ENCODE data around the gene RECK.

Gene RECK

DNA sequence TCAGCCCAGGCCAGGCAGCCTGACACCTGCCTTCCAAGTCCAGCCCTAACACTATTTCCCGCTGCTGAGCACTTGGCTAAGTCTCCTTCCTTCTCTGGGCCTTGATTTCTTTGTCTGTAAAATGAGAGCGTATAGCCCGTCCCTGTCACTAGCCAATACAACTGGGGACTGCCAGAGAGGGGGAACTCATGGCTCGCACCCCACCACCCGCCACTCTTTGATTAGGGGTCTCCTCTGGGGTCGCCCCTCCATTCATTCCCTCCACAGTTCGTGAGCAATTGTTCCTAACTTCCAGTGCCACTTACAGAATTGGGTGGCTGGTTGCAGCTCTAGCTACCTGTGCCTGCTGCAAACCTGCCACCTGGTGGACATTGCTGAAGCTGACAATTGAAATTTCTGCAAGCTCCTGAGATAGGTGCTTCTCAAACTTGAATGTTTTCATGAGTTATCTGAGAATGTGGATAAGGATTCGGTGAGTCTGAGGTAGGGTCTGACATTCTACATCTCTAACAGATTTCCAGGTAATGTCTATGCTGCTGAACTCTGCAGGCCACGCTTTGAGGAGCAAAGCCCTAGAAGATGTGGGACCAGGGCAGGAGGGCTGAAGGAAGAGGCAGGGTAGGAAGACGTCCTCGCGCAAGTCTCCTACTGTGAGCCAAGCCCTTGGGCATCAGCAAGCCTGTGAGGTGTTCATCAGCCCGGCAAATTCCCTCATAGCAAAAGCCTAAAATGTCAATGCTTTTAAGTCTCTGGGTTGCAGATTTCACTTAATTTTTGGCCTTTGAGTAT, 13.3 kb upstream of the RECK start:
- in situ Hi-C loops (cut with MboI; ENCODE audit: low sequenced_read_pairs), result no loop called here

DNA sequence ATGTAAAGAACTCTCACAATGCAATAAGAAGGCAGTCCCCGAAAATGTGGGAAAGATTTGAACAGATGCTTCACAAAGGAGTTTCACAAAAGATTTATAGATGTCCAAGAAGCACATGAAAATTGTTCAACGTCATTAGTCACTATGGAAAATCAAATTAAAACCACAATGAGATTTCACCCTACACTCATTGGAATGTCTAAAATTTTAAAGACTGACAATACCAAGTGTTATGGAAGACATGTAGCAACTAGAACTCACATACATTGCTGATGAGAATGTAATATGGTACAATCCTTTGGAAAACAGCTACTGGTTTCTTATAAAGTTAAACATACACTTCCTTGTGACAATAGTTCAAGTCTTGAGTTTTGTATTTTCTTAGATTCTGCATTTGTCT, 11.0 kb upstream of the RECK start:
- in situ Hi-C loops (cut with MboI; ENCODE audit: low sequenced_read_pairs), result no loop called here

DNA sequence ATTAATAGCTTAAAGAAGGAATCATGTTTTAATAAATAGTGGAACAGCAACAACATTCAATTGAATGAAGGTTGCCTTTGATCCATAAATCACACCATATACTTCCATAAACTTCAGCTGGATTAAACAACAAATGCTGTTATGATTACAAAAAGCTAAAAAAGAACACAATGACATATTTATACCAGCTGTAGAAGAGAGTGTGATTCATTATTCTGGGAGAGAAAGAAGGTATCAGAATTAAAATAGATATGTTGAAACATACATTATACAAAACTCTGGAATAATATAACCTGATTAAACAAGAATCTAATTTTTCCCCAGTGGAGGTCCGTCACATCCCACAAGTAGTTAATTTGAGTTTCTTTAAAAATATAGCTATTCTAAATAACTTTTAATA, 7.5 kb upstream of the RECK start:
- in situ Hi-C loops (cut with MboI; ENCODE audit: low sequenced_read_pairs), result no loop called here

DNA sequence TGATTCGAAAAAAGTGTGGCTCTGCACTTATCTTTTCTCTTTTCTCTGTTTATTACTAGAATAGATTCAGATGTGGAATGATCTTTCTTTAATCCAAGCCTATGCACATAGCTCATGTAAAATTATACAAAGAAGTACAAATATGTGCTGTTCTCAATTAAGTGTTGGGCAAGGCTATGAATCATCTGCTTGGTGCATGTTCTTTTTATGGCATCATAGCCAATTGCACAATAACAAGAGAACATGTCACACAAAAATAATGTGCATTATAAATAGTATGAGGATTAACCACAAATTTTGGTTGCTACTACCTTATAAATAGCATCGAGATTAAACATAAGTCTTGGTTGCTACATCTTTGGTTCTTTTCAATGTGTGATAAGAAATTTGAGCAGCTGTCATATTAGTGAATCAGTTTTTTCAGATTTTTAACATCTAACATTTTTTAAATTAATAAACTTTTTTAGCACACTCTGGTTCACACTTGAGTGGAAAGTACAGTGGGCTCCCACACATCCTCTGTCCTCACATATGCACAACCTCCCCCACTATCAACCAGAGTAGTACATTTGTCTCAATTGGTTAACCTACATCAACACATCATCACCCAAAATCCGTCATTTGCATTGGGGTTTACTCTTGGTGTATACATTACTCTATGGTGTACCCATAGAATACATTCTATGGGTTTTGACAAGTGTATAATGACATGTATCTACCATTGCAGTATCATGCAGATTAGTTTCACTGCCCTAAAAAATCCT, 6.8 kb upstream of the RECK start:
- in situ Hi-C loops (cut with MboI; ENCODE audit: low sequenced_read_pairs), result no loop called here

DNA sequence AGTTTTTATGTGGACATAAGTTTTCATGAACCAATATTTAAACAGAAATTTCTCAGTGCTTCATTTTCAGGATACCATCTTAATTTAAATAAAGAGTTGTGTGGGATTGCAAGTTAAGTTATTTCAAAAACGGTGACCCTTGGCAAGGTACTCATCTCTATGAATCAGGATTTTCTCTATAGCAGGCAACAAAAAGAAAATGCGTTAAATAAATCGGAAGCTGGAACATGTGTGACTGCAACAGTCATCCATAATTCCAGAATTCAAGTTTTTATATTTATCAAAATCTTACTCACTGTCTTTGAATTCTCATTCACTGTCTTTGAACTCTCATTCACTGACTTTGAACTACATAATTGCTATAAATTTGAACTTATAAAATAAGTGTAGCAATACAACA, 5.8 kb upstream of the RECK start:
- in situ Hi-C loops (cut with MboI; ENCODE audit: low sequenced_read_pairs), result no loop called here

DNA sequence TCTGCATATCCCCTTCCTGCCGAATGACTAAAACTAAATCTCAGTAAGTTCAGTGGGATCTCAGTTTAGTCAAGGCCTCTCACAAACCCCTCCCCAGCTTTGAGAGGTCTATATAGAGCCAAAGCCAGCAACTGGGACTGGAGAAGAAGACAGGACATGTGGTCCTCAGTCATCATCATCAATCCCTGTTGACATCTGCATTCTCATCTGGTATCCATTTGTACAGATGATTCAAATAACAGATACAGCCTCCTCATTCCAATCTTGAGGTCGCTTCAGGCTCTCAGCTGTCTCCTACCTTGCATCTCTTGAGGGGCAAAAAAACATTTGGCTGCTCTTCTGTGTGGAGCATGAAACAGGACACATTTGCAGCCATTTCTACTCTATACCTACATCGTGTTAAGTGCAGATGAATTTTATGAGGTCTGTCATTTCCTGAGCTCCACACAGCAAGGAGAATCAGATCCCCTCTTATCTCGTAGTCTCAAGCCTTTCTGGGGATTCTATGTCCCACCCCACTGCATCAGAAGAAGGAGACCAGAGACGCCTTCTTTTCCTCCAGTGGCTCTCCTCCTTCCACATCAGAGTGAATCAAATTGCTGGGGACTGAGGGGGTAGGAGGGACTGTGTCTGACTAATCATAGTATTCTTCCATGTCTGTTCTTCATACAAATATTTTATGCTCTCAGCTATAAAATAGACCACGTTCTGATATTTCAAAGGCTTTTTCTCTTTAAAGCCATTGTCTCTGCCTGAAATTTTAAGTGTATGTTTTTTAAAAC, 4.7 kb upstream of the RECK start:
- in situ Hi-C loops (cut with MboI; ENCODE audit: low sequenced_read_pairs), result no loop called here

DNA sequence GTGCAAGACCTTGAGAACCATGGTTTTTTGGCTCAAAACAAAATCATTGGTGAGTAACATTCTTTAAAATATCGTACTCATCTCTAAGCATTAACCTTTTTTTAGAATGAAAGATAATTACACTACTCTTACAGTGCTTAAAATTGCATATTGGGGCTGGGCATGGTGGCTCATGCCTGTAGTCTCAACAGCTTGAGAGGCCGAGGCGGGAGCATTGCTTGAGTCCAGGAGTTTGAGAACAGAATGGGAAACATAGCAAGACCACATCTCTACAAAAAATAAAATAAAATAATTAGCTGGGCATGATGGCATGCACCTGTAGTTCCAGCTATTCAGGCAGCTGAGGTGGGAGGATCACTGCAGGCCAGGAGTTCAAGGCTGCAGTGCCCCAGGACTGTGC, 2.9 kb upstream of the RECK start:
- in situ Hi-C loops (cut with MboI; ENCODE audit: low sequenced_read_pairs), result no loop called here

DNA sequence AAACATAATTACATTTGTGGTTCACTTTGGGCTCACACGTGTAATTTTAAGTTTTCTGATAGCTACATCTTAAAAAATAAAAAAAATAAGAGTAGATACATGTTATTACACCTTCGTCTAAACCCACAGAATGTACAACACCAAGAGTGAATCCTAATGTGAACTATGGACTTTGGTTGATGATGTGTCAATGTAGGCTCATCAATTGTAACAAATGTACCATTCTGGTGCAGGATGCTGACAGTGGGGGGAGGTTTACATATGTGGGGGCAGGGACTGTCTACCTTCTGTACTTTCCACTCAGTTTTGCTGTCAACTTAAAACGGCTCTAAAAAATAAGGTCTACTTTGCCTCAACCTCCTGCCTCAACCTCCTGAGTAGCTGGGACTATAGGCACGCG, 2.5 kb upstream of the RECK start:
- in situ Hi-C loops (cut with MboI; ENCODE audit: low sequenced_read_pairs), result no loop called here

DNA sequence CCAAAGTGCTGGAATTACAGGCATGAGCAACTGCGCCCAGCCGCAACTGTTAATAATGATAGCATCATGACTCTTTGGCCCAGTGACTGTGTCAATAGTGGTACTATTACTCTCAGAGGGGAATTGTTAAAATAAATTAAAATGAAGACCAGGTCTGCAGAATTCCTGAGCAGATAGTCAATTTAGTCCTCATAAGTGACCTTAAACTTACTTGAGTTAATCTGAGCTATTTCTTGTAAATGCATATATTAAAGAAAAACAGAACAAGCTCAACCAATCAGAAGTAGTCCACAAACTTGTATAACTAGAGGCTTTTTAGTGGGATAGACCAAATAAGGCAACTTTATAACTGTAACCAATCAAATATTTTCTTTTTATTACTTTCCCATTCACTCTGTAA, 1.7 kb upstream of the RECK start:
- in situ Hi-C loops (cut with MboI; ENCODE audit: low sequenced_read_pairs), result no loop called here

DNA sequence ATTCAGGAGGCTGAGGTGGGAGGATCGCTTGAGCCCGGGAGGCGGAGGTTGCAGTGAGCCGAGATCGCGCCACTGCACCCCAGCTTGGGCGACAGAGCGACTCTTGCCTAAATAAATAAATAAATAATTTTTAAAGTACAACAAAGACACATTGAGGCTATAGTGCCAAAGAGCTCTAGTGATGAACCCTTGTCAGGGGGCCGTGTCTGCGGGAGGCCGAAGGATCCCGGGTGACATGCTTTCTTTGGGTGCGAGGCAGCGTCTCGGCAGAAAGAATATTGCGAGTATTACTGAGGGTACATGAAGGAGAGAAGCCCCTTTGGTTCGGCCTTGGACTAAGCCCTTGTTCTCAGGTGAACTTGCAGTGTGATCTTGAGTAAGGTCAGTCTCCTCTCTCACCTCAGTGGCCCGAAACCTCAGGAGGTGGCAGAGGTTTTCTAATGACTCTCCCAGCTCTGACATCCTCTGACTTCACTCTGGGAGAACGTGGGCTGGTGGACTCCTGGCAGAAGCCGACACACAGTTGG, 397 bp upstream of the RECK start:
- in situ Hi-C loops (cut with MboI; ENCODE audit: low sequenced_read_pairs), result no loop called here

DNA sequence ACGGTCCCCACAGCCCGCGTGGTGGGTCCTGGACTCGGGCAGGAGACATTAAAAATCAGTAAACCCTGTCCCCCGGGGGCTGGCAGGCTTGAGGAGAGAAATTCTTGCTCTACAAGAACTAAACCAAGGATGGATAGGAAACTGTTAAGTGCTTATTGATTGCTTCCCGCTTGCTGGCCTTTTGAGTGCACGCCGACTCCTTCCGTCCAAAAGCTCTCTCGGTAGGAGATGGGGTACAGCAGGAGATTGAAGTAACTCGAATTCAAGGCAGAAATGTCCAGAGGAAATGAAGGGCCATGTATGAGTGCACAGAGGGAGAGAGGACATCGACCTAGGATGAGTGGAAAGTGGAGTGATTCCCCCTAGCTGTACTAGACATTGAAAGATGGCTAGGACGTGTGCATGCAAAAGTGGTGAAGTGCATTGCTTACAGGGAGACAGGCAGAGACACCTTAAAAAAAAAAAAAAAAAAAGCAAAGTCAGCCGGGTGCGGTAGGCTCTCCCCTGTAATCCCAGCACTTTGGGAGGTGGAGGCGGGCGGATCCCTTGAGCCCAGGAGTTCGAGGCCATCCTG, 923 bp downstream of the RECK start:
- in situ Hi-C loops (cut with MboI; ENCODE audit: low sequenced_read_pairs), result no loop called here

DNA sequence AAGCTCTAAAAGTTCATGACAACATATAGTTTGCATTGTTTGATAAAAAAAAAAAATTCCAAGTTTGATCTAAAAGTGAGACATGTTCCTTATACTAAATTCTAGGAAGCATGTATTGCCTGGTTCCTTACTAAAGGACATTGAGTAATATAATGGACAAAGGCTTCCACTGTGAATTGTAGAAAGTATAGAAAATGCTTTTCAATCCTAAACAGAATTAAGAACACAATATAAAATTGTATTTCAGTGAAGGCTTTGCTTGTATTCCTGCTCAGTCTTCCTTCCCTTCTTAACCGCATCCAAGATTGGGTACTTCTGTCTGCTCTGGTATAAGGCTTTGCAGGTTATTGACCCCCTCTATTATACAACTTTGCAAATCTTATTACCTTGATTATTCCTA, 2.4 kb downstream of the RECK start:
- in situ Hi-C loops (cut with MboI; ENCODE audit: low sequenced_read_pairs), result no loop called here

DNA sequence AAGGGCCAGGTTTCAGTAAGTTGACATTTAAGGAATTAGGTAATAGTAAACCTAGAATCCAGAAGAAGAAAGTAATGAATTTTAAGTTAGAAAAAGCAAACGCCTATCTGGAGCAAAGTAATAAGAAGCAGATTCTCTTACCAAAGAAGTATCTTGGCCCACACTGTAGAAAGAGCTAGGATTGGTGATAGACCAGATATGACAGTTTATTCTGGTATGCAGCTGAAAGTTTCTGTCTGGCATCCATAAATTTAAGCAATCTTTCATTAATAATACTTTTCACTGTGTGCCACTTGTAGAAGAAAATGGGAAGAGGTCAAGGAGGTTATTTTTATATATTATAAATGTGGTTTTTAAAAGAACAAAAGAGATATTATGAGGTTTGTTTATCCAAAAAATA, 3.0 kb downstream of the RECK start:
- in situ Hi-C loops (cut with MboI; ENCODE audit: low sequenced_read_pairs), result no loop called here

DNA sequence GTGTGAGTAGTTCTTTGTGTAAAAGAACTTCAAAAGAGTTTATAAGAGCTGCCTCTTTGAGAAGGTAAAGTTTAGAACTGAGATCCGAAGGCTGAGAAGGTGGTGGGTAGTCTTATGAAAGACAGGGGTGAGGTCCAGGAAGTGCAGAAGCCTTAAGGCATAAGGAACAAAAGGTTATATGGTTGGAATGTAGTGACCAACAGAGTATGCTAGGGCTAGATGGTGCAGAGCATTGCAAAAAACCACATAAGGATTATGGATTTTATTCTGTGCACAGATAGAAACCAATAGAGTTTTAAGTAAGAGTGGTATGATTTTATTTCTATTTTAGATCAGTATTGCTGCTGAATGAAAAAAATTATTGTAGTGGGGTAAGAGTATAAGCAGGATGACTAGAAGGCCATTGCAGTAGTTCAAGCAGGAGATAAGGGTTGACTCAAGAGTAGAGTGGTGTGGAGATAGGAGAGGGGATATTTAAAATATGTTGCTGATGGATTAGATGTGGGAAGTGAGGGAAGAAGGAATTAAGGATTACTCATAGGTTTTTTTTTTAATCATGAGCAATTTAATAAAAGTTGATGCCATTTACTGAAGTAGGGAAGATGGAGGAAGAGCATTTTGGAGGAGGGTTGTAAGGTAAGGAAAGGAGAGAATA, 3.7 kb downstream of the RECK start:
- in situ Hi-C loops (cut with MboI; ENCODE audit: low sequenced_read_pairs), result no loop called here

DNA sequence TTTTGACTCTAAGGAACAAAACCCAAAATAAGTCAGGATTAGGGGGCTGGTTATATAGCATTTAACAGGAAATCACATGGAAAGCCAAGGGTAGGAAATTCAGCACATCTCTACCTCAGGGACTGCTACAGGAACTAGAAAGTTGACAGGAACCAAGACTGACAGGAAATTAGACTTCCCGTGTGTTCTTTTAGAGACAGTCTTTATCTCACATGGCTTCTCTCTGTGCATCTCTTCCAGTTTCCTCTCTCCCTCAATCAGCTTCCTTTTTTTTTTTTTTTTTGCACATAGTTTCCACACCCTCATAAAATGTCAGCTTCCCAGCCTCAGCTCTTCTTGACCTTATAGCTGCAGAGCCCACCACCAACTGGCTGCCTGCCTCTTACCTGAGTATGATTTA, 4.8 kb downstream of the RECK start:
- in situ Hi-C loops (cut with MboI; ENCODE audit: low sequenced_read_pairs), result no loop called here

DNA sequence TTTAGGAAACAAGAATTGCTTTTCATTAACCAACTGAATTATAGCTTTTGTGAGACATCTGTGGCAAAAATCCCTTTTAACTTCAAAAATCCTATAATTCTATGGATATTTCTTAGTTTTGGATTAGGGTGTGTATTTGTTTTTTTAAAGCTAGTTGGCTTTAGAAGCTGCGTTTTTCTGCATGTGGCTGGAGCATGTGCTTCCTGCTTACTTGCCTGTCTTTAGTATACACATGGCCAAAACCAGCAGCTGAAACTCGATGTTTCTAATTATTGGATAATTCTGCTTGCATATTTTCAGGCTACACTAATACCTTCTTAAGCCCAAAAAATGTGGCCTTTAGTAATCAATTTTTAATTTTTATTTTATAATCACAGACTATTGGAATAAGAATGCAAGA, 8.9 kb downstream of the RECK start:
- in situ Hi-C loops (cut with MboI; ENCODE audit: low sequenced_read_pairs), result no loop called here

DNA sequence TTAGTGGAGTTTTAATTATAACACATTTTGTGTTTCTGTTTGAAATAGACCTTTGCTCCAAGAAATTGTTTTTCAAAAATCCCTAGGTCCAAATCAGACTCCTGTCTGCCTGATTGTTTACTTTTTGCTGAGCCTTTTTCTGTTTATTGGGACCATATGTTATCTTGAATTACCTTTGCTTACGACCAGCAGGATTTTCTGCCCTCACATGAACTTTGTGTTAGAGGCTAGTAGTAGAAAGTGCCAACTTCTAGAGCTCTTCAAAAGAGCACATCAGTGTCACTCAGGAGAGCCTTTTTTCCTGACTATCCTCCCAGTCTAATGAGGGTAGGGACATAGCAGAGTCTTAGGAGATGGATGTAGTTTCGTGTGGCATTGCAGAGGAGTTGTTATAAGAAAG, 10.2 kb downstream of the RECK start:
- in situ Hi-C loops (cut with MboI; ENCODE audit: low sequenced_read_pairs), result no loop called here

DNA sequence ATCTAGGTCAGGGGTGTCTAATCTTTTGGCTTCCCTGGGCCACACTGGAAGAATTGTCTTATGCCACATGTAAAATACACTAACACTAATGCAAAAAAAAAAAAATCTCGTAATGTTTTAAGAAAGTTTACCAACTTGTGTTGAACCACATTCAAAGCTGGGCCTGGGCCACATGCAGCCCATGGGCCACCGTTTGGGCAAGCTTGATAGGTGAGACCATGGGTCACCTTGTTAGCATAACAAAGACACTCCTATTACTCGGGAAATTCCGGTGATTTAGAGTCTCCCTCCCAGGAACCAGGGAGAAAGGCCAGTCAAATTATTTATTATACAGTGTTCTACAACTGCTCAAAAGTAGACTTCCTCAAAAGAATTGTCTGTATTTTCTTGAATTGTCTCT, 12.7 kb downstream of the RECK start:
- in situ Hi-C loops (cut with MboI; ENCODE audit: low sequenced_read_pairs), result no loop called here

DNA sequence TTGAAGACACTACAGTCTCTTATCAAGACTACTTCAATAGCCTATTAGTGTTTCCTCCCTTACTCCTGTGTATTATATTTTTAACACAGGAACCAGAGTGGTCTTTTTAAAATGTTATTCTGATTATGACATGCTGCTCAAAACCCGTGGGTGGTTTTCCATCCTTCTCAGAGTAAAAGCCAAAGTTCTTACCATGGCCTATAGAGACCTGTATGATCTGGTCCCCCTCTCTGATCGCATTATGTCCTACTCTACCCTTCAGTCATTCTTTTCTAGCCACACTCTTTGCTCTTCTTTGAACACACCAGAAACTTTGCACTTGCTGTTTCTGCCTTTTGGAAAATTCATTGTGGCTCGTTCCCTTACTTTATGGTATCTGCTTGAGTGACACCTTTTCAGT, 13.8 kb downstream of the RECK start:
- in situ Hi-C loops (cut with MboI; ENCODE audit: low sequenced_read_pairs), result no loop called here

DNA sequence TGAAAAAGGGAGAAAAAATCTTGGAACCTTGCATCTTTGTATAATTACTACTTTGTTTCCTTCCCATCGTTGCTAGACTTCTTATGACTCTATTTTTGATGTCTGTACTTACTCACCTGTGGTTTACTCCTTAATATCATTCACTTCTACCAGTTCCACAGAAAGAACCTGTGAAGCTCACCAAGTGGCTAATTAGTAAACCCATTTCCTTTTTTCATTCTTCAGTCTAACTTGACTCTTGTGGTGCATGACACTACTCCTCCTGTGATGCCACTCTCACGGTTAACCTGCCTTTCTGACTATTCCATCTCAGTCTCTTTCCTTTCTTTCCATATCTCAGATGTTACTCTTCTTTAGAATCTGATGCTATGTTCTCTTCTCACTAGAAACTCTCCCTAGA, 14.6 kb downstream of the RECK start:
- in situ Hi-C loops (cut with MboI; ENCODE audit: low sequenced_read_pairs), result no loop called here

DNA sequence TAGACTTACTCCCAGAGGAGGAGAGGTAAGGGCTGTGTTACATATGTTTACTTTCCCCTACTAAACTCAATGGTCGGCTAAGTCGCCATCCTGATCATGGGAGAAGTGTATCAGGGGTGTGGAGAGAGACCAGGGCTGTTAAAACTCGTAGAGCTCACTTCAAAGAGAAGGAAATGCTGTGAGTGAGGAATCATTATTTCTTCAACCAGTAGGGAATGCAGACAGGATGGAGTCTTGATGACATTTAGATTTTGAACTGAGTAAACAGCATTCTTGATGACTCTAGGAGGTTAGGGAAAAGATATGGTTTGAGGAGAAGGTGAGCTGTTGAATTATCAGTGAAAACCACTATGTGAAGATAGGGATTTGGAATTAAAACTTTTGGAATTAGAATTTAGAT, 17.3 kb downstream of the RECK start:
- in situ Hi-C loops (cut with MboI; ENCODE audit: low sequenced_read_pairs), result no loop called here
